HEK293 (cell line): ENCODE data around the gene LEUTX.

Experiments
- CTCF ChIA-PET: fragments of 350-600 bp; formaldehyde crosslinking; extraction: SDS; loops from one replicate; lab custom pipeline; 2021; ENCODE audit warnings: antibody characterized with exemption; lab: Yijun Ruan, JAX
- POLR2A ChIA-PET: fragments of 300-600 bp; formaldehyde crosslinking; extraction: SDS; loops from one replicate; lab custom pipeline; 2020; ENCODE audit warnings: antibody characterized with exemption, inconsistent platforms; lab: Yijun Ruan, JAX
- H3K27ac ChIP-seq: fragments of 200-500 bp; sonication (Bioruptor generic); 2 replicates; pipeline ENCODE4 v1.5.1; 2014; ENCODE audit warnings: low read depth, low read length, control low read depth, inconsistent platforms; ENCODE audit errors: extremely low read depth
- H3K36me3 ChIP-seq, 2 experiments: fragments of 200-500 bp in 1 of 2; sonication (Bioruptor generic) in 1 of 2; 1 replicate in 1 of 2; 2 replicates in 1 of 2; pipeline ENCODE4 v1.5.1; 2014 to 2017; ENCODE audit warnings: inconsistent platforms in 2 of 2, low read length in 2 of 2; ENCODE audit not compliant: control insufficient read depth in 2 of 2, insufficient read depth in 1 of 2
- H3K4me1 ChIP-seq: fragments of 200-500 bp; sonication (Bioruptor generic); 2 replicates; pipeline ENCODE4 v1.5.1; 2014; ENCODE audit warnings: mild to moderate bottlenecking, low read length, inconsistent platforms; ENCODE audit not compliant: control insufficient read depth, insufficient read depth
- H3K4me3 ChIP-seq: 2 replicates; pipeline ENCODE4 v1.5.1; 2011; ENCODE audit warnings: low read depth, mild to moderate bottlenecking, control low read depth, low read length, moderate library complexity
- H3K9me3 ChIP-seq: fragments of 200-500 bp; sonication (Bioruptor generic); 2 replicates; pipeline ENCODE4 v1.5.1; 2014; ENCODE audit warnings: low read depth, low read length, inconsistent platforms; ENCODE audit not compliant: control insufficient read depth, insufficient read depth
- BCL6B ChIP-seq: fragments of 450-650 bp; formaldehyde crosslinking; IDR thresholded peaks from 2 replicates; pipeline ENCODE4 v1.5.1; 2017; ENCODE audit warnings: missing biosample characterization, missing genetic modification characterization
- EGR2 ChIP-seq: fragments of 450-650 bp; formaldehyde crosslinking; IDR thresholded peaks from 2 replicates; pipeline ENCODE4 v1.5.1; 2016; ENCODE audit warnings: low read depth, missing biosample characterization, missing genetic modification characterization
- PRDM1 ChIP-seq: fragments of 450-650 bp; formaldehyde crosslinking; IDR thresholded peaks from 2 replicates; pipeline ENCODE4; 2016; ENCODE audit warnings: missing biosample characterization, missing genetic modification characterization
- PRDM2 ChIP-seq: fragments of 450-650 bp; formaldehyde crosslinking; IDR thresholded peaks from 2 replicates; pipeline ENCODE4 v1.5.1; 2016; ENCODE audit warnings: missing biosample characterization, missing genetic modification characterization, borderline replicate concordance
- REST ChIP-seq: fragments of 450-650 bp; formaldehyde crosslinking; IDR thresholded peaks from 2 replicates; pipeline ENCODE4 v1.5.1; 2016; ENCODE audit warnings: missing biosample characterization, missing genetic modification characterization
- SP2 ChIP-seq: fragments of 450-650 bp; formaldehyde crosslinking; IDR thresholded peaks from 2 replicates; pipeline ENCODE4 v1.5.1; 2016; ENCODE audit warnings: missing biosample characterization, missing genetic modification characterization
- ZBTB49 ChIP-seq: fragments of 450-650 bp; formaldehyde crosslinking; IDR thresholded peaks from 2 replicates; pipeline ENCODE4 v1.5.1; 2016; ENCODE audit warnings: missing biosample characterization, missing genetic modification characterization, low read depth
- ZBTB6 ChIP-seq: fragments of 450-650 bp; formaldehyde crosslinking; IDR thresholded peaks from 2 replicates; pipeline ENCODE4 v1.5.1; 2017; ENCODE audit warnings: missing biosample characterization, missing genetic modification characterization
- ZNF112 ChIP-seq: fragments of 450-650 bp; formaldehyde crosslinking; IDR thresholded peaks from 2 replicates; pipeline ENCODE4 v1.5.0; 2017; ENCODE audit warnings: missing biosample characterization, missing genetic modification characterization
- ZNF133 ChIP-seq: fragments of 450-650 bp; formaldehyde crosslinking; IDR thresholded peaks from 2 replicates; pipeline ENCODE4 v1.5.1; 2016; ENCODE audit warnings: missing biosample characterization, missing genetic modification characterization
- ZNF24 ChIP-seq: fragments of 450-650 bp; formaldehyde crosslinking; IDR thresholded peaks from 2 replicates; pipeline ENCODE4 v1.5.1; 2016; ENCODE audit warnings: missing biosample characterization, missing genetic modification characterization
- ZNF266 ChIP-seq: fragments of 450-650 bp; formaldehyde crosslinking; IDR thresholded peaks from 2 replicates; pipeline ENCODE4 v1.5.1; 2016; ENCODE audit warnings: missing biosample characterization, missing genetic modification characterization, low read depth
- ZNF280D ChIP-seq: fragments of 450-650 bp; formaldehyde crosslinking; IDR thresholded peaks from 2 replicates; pipeline ENCODE4 v1.5.1; 2016; ENCODE audit warnings: missing biosample characterization, missing genetic modification characterization
- ZNF302 ChIP-seq: fragments of 450-650 bp; formaldehyde crosslinking; IDR thresholded peaks from 2 replicates; pipeline ENCODE4 v1.5.1; 2016; ENCODE audit warnings: missing biosample characterization, missing genetic modification characterization, low read depth
- ZNF350 ChIP-seq: fragments of 450-650 bp; formaldehyde crosslinking; IDR thresholded peaks from 2 replicates; pipeline ENCODE4 v1.5.0; 2017; ENCODE audit warnings: missing biosample characterization, mild to moderate bottlenecking, missing genetic modification characterization
- ZNF501 ChIP-seq: fragments of 450-650 bp; formaldehyde crosslinking; IDR thresholded peaks from 2 replicates; pipeline ENCODE4 v1.5.1; 2016; ENCODE audit warnings: missing biosample characterization, missing genetic modification characterization
- ZNF580 ChIP-seq: fragments of 450-650 bp; formaldehyde crosslinking; IDR thresholded peaks from 2 replicates; pipeline ENCODE4 v1.5.1; 2016; ENCODE audit warnings: missing biosample characterization, missing genetic modification characterization
- ZNF629 ChIP-seq: fragments of 450-650 bp; formaldehyde crosslinking; IDR thresholded peaks from 2 replicates; pipeline ENCODE4 v1.5.1; 2017; ENCODE audit warnings: missing biosample characterization, missing genetic modification characterization

Gene LEUTX

GRCh38 chr19:39805104-39805503 is 26.4 kb downstream of the LEUTX start (continued):
- no peak for TF ChIP-seq REST (tag by site-specific recombination)
- no peak for TF ChIP-seq ZNF350 (tag by site-specific recombination)
- TF ChIP-seq PRDM1 (tag by site-specific recombination) = no peak
- TF ChIP-seq EGR2 = no peak
- no peak for TF ChIP-seq ZNF24
- TF ChIP-seq ZNF302 (tag by site-specific recombination) = no peak
- TF ChIP-seq BCL6B (tag by site-specific recombination) = no peak

GRCh38 chr19:39807846-39808364 is 29.3 kb downstream of the LEUTX start:
- POLR2A ChIA-PET = no interaction called here
- TF ChIP-seq ZBTB49 (tag by site-specific recombination) (no peak), SP2 (no peak), ZNF280D (tag by site-specific recombination) (0 out of 2 replicates have a peak, but pooled peaks have one; percentile 41), ZNF112 (tag by site-specific recombination) (no peak), ZNF501 (no peak), PRDM2 (no peak), ZNF133 (tag by site-specific recombination) (no peak), ZNF629 (tag by site-specific recombination) (no peak), ZNF266 (tag by site-specific recombination) (no peak), ZNF580 (tag by site-specific recombination) (peak; percentile 58; the same call in 1 of the 2 replicates), ZBTB6 (tag by site-specific recombination) (no peak)

More at GRCh38 chr19:39807846-39808364, 29.3 kb downstream of the LEUTX start:
- Histone ChIP-seq H3K9me3 (no peaks in the 10 kb centered on the region; the same call in 1 of the 2 replicates), H3K4me1 (no peaks in the 10 kb centered on the region), H3K27ac (no peak overlapping the region), H3K36me3 (0 out of 3 replicates have a peak, but pooled peaks cover 0 to 4% of the 10 kb centered on the region in 2 experiments), H3K4me3 (no peak overlapping the region)
- CTCF ChIA-PET = interaction anchor here (0.6 to 10.4 kb wide), 6 partner anchors 13 to 1233 kb away, joined by 3 to 109 read pairs (median 3); no protein-coding TSS in a partner anchor
